GM20000 (cell line): ENCODE measurements around the gene PHLDB1.

Experiments used
- DNase-seq: peaks from one replicate; pipeline ENCODE4 v3.0.0; 2012; ENCODE audit warnings: low spot score
- CTCF ChIP-seq: IDR thresholded peaks from 2 replicates; pipeline ENCODE4 v1.5.1; 2012; ENCODE audit warnings: mild to moderate bottlenecking, control low read depth; ENCODE audit errors: extremely low read depth, missing control alignments

Gene PHLDB1

DNA sequence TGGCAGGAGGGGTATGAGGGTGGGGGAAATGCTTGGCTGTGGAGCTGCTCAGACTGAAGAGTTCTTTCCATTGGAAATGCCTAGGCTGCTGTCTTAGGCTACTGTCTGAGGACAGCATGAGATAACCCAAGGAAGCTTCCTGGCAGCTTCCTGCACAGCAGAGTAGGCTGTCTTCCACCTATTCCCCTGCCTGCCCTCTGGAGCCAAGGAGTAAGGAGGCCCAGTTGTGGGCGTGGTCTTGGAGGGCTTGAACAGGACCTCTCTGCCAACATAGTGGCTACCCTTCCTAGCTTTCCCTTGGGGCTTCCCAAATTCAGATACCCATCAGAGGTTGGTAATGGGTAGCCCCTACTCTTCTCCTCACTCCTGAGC, 25.9 kb downstream of the PHLDB1 start:
- DNase-seq: no peak
- no peak for TF ChIP-seq CTCF

- DNase-seq: no peak
- no peak for TF ChIP-seq CTCF
Measured at GRCh38 chr11:118633979-118634378, 26.6 kb downstream of the PHLDB1 start.

DNA sequence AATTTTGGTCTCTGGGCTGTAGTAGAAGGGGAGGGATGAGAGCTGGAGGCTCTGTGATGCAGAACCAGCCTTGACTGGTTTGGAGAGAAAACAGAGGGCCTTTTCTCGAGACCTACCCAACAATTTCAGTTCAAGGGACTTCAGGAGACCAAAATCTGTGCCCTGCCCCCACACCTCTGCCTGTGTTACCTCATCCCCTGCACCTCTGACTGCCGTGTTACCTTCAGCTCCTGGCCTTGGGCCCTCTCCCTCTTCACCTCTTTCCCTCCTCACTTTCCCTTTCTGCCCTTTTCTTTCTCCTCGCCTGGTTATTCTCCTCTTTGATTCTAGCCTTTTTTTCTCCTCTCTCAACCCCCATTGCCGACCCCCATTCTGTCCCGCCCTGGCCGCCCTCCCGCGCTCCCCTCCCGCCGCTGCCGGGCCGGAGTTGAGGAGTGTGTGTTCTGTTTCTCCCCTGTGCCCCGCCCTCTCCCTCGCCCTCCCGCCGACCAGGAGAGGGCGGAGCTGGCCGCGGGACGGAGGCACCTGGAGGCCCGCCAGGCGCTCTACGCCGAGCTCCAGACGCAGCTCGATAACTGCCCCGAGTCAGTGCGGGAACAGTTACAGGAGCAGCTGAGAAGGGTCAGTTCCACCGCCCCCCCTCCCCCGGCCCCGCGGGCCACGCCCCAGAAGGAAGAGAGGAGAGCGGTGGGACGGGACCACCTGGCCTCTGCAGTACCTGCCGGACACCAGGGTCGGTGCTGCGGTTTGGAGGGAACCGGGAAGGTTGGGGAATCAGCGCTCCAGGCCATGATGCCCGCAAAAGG, 27.2 kb downstream of the PHLDB1 start:
- DNase-seq: no peak

DNA sequence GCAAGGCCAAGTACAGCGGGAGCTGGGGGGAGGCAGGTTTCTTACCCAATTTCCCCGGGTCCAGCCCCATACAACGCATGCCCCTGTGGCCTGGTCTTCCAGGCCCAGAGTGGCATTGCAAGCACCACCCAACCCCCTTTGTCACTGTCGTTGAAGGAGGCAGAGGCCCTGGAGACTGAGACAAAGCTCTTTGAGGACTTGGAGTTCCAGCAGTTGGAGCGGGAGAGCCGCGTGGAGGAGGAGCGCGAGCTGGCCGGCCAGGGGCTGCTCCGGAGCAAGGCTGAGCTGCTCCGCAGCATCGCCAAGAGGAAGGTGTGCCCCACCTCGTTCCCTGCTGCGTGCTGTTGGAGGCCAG, 27.8 kb downstream of the PHLDB1 start:
- TF ChIP-seq CTCF: no peak
- no peak for DNase-seq

More for the DNA sequence above, 27.2 kb downstream of the PHLDB1 start:
- no peak for TF ChIP-seq CTCF

DNA sequence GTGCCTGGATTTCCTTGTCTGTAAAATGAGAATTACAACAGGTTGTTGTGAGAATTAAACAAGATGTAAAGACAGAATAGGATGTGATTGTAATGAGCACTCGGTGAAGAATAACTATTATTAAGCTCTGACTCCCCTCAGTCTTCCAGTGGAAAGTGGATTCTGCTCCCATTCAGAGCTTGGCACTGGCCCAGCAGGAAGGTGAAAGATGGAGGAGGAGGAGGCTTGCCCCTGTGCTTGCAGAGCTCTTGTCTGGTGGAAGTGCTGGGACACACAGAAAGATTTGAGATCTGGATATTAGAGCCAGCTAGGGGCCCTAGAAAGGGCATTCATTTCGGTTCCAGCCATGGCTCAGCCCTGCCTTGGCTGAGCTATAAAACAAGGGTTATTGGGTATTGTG, 28.2 kb downstream of the PHLDB1 start:
- TF ChIP-seq CTCF: no peak
- DNase-seq: no peak

GRCh38 chr11:118636569-118637290, 29.3 kb downstream of the PHLDB1 start:
- no peak for TF ChIP-seq CTCF
- no peak for DNase-seq

- no peak for TF ChIP-seq CTCF
- no peak for DNase-seq
Measured at GRCh38 chr11:118638726-118639125, 31.3 kb downstream of the PHLDB1 start.
